Activated CD8-positive, alpha-beta T cell treated with anti-CD3 and anti-CD28 coated beads for 36 hours (primary cell): ENCODE data around the gene CSAD. TPM values are rescaled to one million over a fixed set of nuclear protein-coding genes. Genes with fewer than 3 reads are reported as not detected.
A peak's percentile ranks its signal among the peaks of the same experiment; 100 is the strongest.

ENCODE experiments used
- ATAC-seq: fragments of 200-7000 bp; cut with Tn5 transposase; one replicate; pipeline ENCODE4 v1.10.0; 2021; ENCODE audit warnings: mild to moderate bottlenecking, moderate library complexity
- CTCF ChIA-PET: fragments of 350-600 bp; sonication (Branson Sonifier 250); formaldehyde crosslinking; loops from one replicate; lab custom pipeline; 2021; ENCODE audit warnings: antibody characterized with exemption; lab: Charles Lee
- POLR2A ChIA-PET: fragments of 350-600 bp; sonication (Branson Sonifier 250); formaldehyde crosslinking; loops from one replicate; lab custom pipeline; 2021; ENCODE audit warnings: antibody characterized with exemption; lab: Charles Lee
- DNase-seq: peaks from one replicate; pipeline ENCODE4 v3.0.0-alpha.2; 2020
- H3K27ac Mint-ChIP-seq: one replicate; pipeline ENCODE4 v1.8.0; 2021; ENCODE audit warnings: mild to moderate bottlenecking, mixed read lengths
- H3K27me3 Mint-ChIP-seq: one replicate; pipeline ENCODE4 v1.8.0; 2021; ENCODE audit warnings: mixed read lengths
- H3K36me3 Mint-ChIP-seq: one replicate; pipeline ENCODE4 v1.8.0; 2021; ENCODE audit warnings: low read depth, mixed read lengths
- H3K4me1 Mint-ChIP-seq: one replicate; pipeline ENCODE4 v1.8.0; 2021; ENCODE audit warnings: low read depth, mixed read lengths
- H3K4me3 Mint-ChIP-seq: one replicate; pipeline ENCODE4 v1.8.0; 2021; ENCODE audit warnings: mild to moderate bottlenecking, moderate library complexity, mixed read lengths
- H3K9me3 Mint-ChIP-seq: one replicate; pipeline ENCODE4 v1.8.0; 2021; ENCODE audit warnings: mixed read lengths
- CTCF ChIP-seq: fragments of 200-600 bp; IDR thresholded peaks from one replicate; pipeline ENCODE4 v1.8.0; 2022; ENCODE audit warnings: antibody characterized with exemption, mild to moderate bottlenecking
- intact Hi-C: fragments of 100-400 bp; cut with micrococcal nuclease; formaldehyde crosslinking; loops from one replicate; pipeline ENCODE4 v1.10.0; 2022
- total RNA-seq, 2 experiments: library from RNA; stranded (reverse); gene quantifications; one replicate each; pipeline ENCODE4 v1.2.3, GENCODE V29; 2021

Gene CSAD
- total RNA-seq, 2 experiments from 2014 or later: 13.8 to 18.6 TPM

DNA sequence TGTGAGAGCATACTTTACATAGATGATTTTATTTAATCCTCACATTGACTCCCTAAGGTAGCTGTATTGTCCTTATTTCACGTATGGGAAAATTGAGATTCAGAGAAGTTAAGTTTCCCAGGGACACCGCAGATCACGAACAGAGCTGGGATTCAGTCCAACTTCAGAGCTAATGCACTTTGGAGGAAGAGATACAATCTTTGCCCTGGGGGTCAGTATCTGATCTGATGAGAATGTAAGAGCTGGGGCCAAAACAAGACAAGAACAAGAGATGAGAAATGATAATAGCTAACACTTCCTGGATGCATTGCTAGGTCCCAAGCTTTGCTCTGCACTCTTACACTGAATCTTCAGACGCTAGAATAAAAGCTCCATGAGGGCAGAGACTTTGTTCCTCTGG lies 6.0 kb upstream of the CSAD start:
- POLR2A ChIA-PET: interaction anchor here (1.2 to 4.3 kb wide), 7 partner anchors 9 to 80 kb away, joined by 3 to 23 read pairs (median 6); no protein-coding TSS in a partner anchor

DNA sequence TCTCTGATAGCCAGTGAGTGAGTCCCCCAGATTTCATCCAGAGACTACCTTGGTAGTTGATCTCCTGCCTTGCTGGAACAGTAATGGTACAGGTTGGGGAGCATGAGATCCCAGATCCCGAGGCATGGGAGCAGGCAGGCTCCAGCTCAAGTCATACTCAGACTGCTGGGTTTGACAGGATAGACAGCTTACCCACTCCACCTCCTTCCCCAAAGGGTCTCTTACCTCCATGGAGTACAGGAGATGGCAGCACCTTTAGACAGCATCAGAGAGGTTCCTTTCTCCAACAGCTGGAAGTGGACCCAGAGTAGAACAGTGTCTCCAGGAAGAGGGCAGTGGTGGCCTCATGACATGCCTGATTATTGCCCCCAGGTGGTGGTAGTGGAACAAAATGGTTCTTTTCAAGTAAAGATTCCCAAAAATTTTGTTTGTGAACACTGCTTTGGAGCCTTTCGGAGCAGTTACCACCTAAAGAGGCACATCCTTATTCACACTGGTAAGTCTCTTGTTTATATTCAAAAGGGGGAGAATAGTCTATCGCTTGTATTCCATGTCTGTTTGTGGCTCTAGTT lies 4.9 kb upstream of the CSAD start:
- no peak for DNase-seq
- no peak for ATAC-seq
- no peaks in the 10 kb centered on the region for H3K9me3 Mint-ChIP-seq
- peaks cover 60% of the 10 kb centered on the region for H3K36me3 Mint-ChIP-seq
- ChIA-PET POLR2A (interaction anchor here (1.0 to 6.7 kb wide), 5 partner anchors 8 to 97 kb away, joined by 3 to 91 read pairs (median 4); no protein-coding TSS in a partner anchor), CTCF (interaction anchor here (0.8 to 17.7 kb wide), 13 partner anchors 9 to 147 kb away, joined by 3 to 199 read pairs (median 3); partner anchors contain the start of gene ESPL1)
- H3K4me3 Mint-ChIP-seq: no peak overlapping the region
- peaks cover 48% of the 10 kb centered on the region for H3K4me1 Mint-ChIP-seq
- no peak for TF ChIP-seq CTCF
- intact Hi-C loops: no loop called here
- H3K27me3 Mint-ChIP-seq: no peaks in the 10 kb centered on the region
- peak overlapping the region; percentile 65 for H3K27ac Mint-ChIP-seq

More for the DNA sequence above, 6.0 kb upstream of the CSAD start:
- TF ChIP-seq CTCF: no peak
- no peaks in the 10 kb centered on the region for H3K27me3 Mint-ChIP-seq
- H3K27ac Mint-ChIP-seq: no peak overlapping the region
- ATAC-seq (no peak), DNase-seq (no peak)
- CTCF ChIA-PET: interaction anchor here (1.2 to 17.7 kb wide), 8 partner anchors 9 to 121 kb away, joined by 4 to 199 read pairs (median 8); no protein-coding TSS in a partner anchor
- intact Hi-C loops: no loop called here
- no peaks in the 10 kb centered on the region for H3K9me3 Mint-ChIP-seq
- peaks cover 47% of the 10 kb centered on the region for H3K4me1 Mint-ChIP-seq
- peaks cover 61% of the 10 kb centered on the region for H3K36me3 Mint-ChIP-seq
- H3K4me3 Mint-ChIP-seq: no peak overlapping the region

GRCh38 chr12:53184828-53185227 lies 4.1 kb upstream of the CSAD start:
- H3K27ac Mint-ChIP-seq: peak overlapping the region; percentile 65
- DNase-seq (no peak), ATAC-seq (no peak)
- no peak for TF ChIP-seq CTCF
- H3K4me3 Mint-ChIP-seq: no peak overlapping the region
- no peaks in the 10 kb centered on the region for H3K9me3 Mint-ChIP-seq
- H3K36me3 Mint-ChIP-seq: peaks cover 56% of the 10 kb centered on the region
- POLR2A ChIA-PET: interaction anchor here (1.0 to 6.7 kb wide), 5 partner anchors 9 to 97 kb away, joined by 3 to 91 read pairs (median 4); no protein-coding TSS in a partner anchor
- intact Hi-C loops: no loop called here
- H3K4me1 Mint-ChIP-seq: peaks cover 43% of the 10 kb centered on the region
- no peaks in the 10 kb centered on the region for H3K27me3 Mint-ChIP-seq
- CTCF ChIA-PET: interaction anchor here (0.8 to 17.7 kb wide), 12 partner anchors 10 to 146 kb away, joined by 3 to 199 read pairs (median 3); partner anchors contain the start of gene ESPL1

GRCh38 chr12:53182903-53183302 lies 2.2 kb upstream of the CSAD start:
- H3K27ac Mint-ChIP-seq: peak overlapping the region; percentile 91
- peak overlapping the region; percentile 89 for H3K4me3 Mint-ChIP-seq
- peaks cover 50% of the 10 kb centered on the region for H3K4me1 Mint-ChIP-seq
- POLR2A ChIA-PET: interaction anchor here (1.3 to 6.7 kb wide), 5 partner anchors 9 to 117 kb away, joined by 3 to 91 read pairs (median 22); no protein-coding TSS in a partner anchor
- H3K27me3 Mint-ChIP-seq: no peaks in the 10 kb centered on the region
- CTCF ChIA-PET: interaction anchor here (1.3 to 17.7 kb wide), 4 partner anchors 16 to 138 kb away, joined by 3 to 199 read pairs (median 33); partner anchors contain the start of gene AAAS
- TF ChIP-seq CTCF: no peak
- H3K9me3 Mint-ChIP-seq: no peaks in the 10 kb centered on the region
- intact Hi-C loops: no loop called here
- ATAC-seq (no peak), DNase-seq (no peak)
- peaks cover 54% of the 10 kb centered on the region for H3K36me3 Mint-ChIP-seq

GRCh38 chr12:53181935-53182334 lies 1.2 kb upstream of the CSAD start:
- H3K4me1 Mint-ChIP-seq: peaks cover 50% of the 10 kb centered on the region
- intact Hi-C loops: no loop called here
- ChIA-PET CTCF (interaction anchor here (0.9 to 17.7 kb wide), 12 partner anchors 9 to 163 kb away, joined by 3 to 199 read pairs (median 8); partner anchors contain the start of genes ESPL1 and SOAT2), POLR2A (interaction anchor here (0.8 to 6.7 kb wide), 14 partner anchors 10 to 141 kb away, joined by 3 to 91 read pairs (median 6); partner anchors contain the start of genes ESPL1, MYG1, PFDN5 and RARG)
- peak overlapping the region; percentile 89 for H3K4me3 Mint-ChIP-seq
- DNase-seq (no peak), ATAC-seq (no peak)
- peak overlapping the region; percentile 91 for H3K27ac Mint-ChIP-seq
- peaks cover 45% of the 10 kb centered on the region for H3K36me3 Mint-ChIP-seq
- no peaks in the 10 kb centered on the region for H3K9me3 Mint-ChIP-seq
- H3K27me3 Mint-ChIP-seq: no peaks in the 10 kb centered on the region
- TF ChIP-seq CTCF: no peak
